Mononuclear cell (primary cell): ENCODE results near the gene ATP11A. TPM values are rescaled to one million over a fixed set of nuclear protein-coding genes. Genes with fewer than 3 reads are reported as not detected.

Source experiments
- H3K27me3 ChIP-seq: 2 replicates; pipeline ENCODE4 v1.6.0; 2011; ENCODE audit warnings: low read length, control low read depth; ENCODE audit not compliant: insufficient read depth
- H3K4me1 ChIP-seq: 2 replicates; pipeline ENCODE4 v1.5.1; 2011; ENCODE audit warnings: mild to moderate bottlenecking, low read length, control low read depth; ENCODE audit not compliant: insufficient read depth
- H3K4me3 ChIP-seq: 2 replicates; pipeline ENCODE4 v1.5.1; 2011; ENCODE audit warnings: mild to moderate bottlenecking, low read length, moderate library complexity
- H3K9me3 ChIP-seq: 2 replicates; pipeline ENCODE4 v1.5.1; 2011; ENCODE audit warnings: low read depth, mild to moderate bottlenecking, control low read depth, low read length
- total RNA-seq: library from RNA; depleted of rRNA; stranded (reverse); fragments of >200 nt; gene quantifications from one replicate; pipeline ENCODE4 v1.2.3, GENCODE V29; 2012

The ATP11A gene
- total RNA-seq, result 24.9 TPM

DNA sequence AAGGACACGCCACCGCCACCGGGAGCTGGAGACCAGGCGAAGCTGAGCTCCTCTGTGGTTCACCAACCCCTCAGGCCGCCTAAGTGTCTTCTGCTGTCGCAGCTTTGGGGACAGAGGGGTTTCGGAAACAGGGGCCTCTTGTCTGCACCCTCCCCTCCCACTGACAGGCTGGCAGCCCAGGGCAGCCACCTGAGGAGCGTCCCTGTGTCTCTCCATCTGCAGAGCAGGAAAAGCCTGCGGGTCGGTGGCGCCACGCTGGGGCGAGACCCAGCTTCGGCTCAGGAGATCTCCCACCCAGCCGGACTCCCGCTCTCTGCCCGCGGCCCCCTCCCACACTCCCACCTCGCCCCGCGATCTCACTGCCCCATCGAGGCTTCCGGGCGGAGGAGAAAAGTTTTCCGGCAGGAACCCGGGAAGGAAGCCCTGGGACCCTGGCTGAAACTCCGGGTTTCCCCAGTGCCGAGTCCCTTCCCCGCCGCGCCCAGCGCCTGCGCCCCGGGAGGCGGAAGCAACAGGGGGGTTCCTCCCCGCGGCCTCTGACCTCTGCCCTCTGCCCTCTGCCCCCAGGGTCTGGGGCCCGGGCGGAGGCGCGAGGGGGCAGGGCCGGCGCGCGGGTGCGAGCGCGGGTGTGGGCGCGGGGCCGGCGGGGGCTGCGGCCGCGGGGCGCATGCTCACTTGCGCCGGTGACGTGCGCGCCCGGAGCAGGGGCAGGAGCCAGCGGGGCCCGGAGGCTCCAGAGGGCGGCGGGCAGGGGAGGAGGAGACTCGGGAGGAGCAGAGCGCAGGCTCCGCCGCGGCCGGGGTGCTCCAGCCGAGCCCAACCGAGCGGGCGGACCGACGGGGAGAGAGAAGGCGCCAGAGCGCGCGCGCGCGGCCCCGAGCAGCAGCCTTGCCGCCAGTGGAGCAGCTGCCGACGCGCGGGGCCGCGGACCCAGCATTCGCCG is at the start of gene ATP11A:
ATP11A (plus strand) TSS at position 736 of the 943 bp plus-strand sequence. CDS start 379 bp downstream, outside the sequence.
- H3K4me1 ChIP-seq, result peaks cover 54% of the 10 kb centered on the region

DNA sequence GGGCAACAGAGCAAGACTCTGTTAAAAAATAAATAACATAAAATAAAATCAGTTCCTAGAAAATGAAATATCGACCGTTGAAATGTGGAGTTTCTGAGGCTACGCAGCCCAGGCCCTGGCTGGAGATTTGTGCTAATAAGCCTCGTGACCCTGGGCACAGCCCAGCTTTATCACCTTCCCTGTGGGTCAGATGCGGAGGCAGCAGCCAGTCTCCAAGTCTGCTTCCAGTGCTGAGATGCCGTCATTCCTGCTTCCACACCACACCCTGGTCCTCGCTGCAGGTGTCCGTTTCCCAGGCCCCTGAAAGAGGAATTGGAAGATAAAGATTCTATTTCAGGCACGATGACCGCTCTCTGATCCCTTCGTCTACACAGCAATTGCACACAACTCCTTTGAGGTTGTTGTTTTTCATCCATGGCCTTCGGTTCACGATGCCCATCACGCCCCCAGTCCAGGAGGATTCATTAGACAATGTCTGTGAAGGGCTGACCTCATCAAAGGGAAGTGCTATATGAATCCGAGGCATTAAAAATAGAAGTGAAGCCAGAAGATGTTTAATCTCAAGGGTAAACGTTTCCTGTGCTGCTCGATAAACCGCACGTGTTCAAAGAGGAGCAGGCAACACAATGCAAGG is 48.3 kb upstream of the ATP11A start:
- Histone ChIP-seq H3K4me3 (no peak overlapping the region), H3K4me1 (peaks cover 5% of the 10 kb centered on the region), H3K27me3 (peaks cover 13% of the 10 kb centered on the region), H3K9me3 (no peaks in the 10 kb centered on the region)

More for the DNA sequence above, at the start of gene ATP11A:
- H3K27me3 ChIP-seq, result no peaks in the 10 kb centered on the region
- H3K4me3 ChIP-seq, result peak within 1 kb of the TSS; percentile 78
- H3K9me3 ChIP-seq, result no peaks in the 10 kb centered on the region

GRCh38 chr13:112642090-112642460 is 47.8 kb upstream of the ATP11A start:
- Histone ChIP-seq H3K4me3 (no peak overlapping the region), H3K9me3 (no peaks in the 10 kb centered on the region), H3K4me1 (peaks cover 5% of the 10 kb centered on the region), H3K27me3 (peaks cover 13% of the 10 kb centered on the region)

GRCh38 chr13:112643759-112644459 is 45.9 kb upstream of the ATP11A start:
- Histone ChIP-seq H3K4me3 (no peak overlapping the region), H3K9me3 (no peaks in the 10 kb centered on the region), H3K4me1 (peaks cover 5% of the 10 kb centered on the region), H3K27me3 (peaks cover 13% of the 10 kb centered on the region)

DNA sequence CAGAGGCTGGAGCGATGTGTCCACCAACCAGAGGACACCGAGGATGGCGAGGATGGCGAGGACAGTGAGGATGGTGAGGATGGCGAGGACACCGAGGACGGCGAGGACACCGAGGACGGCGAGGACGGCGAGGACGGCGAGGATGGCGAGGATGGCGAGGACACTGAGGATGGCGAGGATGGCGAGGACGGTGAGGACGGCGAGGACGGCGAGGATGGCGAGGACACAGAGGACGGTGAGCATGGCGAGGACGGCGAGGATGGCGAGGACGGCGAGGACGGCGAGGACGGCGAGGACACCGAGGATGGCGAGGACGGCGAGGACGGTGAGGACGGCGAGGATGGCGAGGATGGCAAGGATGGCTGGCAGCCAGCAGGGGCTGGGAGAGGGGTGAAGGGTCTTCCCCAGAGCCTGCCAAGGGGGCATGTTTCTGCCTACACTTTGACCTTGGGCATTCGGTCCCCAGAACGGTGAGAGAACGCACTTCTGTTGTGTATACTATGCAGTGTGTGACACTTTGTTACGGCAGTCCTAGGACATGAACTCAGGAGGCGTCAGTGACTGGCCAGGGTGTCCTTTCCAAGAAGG is 44.4 kb upstream of the ATP11A start:
- H3K4me3 ChIP-seq, result no peak overlapping the region
- no peaks in the 10 kb centered on the region for H3K9me3 ChIP-seq
- peaks cover 2% of the 10 kb centered on the region for H3K27me3 ChIP-seq
- H3K4me1 ChIP-seq, result peaks cover 5% of the 10 kb centered on the region

DNA sequence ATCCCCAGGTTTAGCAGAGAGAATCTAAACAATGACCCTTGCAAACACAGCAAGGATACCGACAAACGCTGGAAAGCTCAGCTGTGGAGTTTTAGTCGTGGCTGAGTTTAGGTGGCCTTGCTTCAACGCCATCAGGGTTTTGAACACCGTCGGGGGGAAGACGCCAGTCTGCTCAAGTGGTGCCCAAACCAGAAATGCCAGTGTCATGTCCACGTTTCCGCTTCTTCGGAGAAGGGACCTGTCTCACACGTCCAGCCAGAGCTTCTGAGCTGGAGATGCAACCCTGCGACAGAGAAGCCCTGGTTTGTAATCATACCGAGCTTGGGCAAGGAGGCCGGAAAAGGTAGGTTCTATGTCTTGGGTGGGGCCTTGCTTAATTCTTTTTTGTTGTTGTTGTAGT is 42.6 kb upstream of the ATP11A start:
- Histone ChIP-seq H3K4me3 (no peak overlapping the region), H3K9me3 (no peaks in the 10 kb centered on the region), H3K4me1 (no peaks in the 10 kb centered on the region), H3K27me3 (no peaks in the 10 kb centered on the region)

DNA sequence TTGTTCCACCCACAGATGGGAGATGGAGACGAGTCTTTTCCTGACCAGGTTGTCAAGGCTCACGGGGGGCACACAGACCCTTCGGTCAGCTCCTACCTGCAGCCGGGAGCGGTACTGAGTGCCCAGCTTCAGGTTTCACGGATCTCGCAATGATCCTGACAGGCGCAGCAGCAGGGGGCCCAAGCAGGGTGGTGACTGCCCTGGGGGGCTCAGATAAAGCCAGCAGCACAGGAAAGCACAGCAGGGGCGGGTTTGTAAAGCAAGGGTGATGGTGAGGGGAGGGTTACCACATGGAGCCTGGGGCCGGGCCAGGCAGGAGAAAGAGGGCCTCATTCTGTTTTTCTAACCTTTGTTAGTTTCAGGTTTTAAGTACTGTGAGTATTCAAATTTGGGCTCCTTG is 41.7 kb upstream of the ATP11A start:
- H3K27me3 ChIP-seq, result no peaks in the 10 kb centered on the region
- no peaks in the 10 kb centered on the region for H3K4me1 ChIP-seq
- no peak overlapping the region for H3K4me3 ChIP-seq
- no peaks in the 10 kb centered on the region for H3K9me3 ChIP-seq

DNA sequence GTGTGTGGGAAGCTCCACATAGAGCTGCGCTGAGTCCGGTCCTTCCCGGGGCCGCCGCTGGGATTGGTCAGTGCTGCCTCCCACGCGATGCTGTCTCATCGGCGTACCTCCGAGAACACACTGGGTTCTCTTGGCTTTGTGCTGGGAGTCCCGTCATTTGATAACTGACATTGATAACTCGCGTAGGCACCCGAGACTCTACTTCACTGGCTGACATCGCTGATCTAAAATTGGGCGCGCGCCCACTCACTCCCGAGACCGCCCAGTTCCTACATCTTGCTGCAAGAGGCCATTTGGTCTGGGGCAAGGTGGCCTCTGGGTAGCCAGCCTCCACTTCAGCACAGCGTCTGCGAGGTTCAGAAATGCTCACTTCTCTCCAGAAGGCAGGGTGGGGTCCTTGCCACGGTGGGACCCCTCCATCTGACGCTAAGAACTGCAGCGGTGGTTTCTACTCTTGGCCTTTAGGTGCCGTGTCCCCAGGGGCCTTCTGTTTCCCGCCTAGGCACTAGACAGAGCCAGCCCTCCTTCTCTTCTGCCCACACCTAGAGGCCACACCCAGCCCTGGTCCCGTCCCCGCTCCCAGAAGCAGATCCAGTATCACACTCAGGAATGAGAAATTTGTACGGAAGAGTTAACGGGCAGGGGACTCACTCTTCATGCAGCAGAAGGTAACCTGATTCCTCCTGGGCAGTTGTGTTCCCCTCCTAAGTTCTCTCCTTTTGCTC is 40.7 kb upstream of the ATP11A start:
- Histone ChIP-seq H3K9me3 (no peaks in the 10 kb centered on the region), H3K4me3 (no peak overlapping the region), H3K27me3 (no peaks in the 10 kb centered on the region)

GRCh38 chr13:112651311-112651710 is 38.5 kb upstream of the ATP11A start:
- no peaks in the 10 kb centered on the region for H3K27me3 ChIP-seq
- H3K4me1 ChIP-seq, result no peaks in the 10 kb centered on the region
- no peaks in the 10 kb centered on the region for H3K9me3 ChIP-seq
- no peak overlapping the region for H3K4me3 ChIP-seq

More for the DNA sequence above, 40.7 kb upstream of the ATP11A start:
- no peaks in the 10 kb centered on the region for H3K4me1 ChIP-seq

DNA sequence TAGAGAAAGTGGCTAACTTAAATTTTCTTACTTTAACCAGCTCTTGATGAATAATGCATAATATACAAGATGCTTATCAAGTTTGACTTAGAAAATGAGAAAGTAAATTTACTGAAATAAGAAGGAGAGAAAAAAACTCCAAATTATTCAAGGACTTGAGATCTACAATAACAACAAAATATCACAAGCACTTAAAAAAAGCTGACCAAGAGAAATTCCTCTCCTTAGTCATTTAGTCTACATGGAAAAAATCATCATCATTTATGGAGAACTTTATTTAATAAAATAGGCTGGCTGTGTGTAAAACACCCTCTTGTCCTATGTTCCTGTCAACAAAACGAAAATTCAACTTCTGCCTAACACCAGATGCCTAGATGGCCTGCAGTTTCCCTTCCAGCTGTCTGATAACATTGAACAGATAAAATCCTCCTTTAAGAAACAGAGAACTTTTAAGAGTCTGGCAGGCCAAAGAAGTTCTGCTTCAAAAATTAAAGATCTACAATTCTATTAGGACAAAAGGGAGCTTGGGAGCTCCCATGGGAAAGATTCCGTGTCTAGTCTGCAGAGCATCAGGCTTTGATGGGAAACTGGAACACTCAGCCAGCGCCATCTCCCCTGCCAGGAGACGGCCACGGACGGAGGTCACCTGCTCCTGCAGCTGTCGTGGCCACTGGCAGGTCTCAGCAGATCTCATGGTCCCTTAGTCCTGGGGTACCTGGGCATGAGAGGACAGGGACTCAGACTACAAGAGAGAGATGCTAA is 37.9 kb upstream of the ATP11A start:
- H3K27me3 ChIP-seq, result no peaks in the 10 kb centered on the region
- no peaks in the 10 kb centered on the region for H3K4me1 ChIP-seq
- no peaks in the 10 kb centered on the region for H3K9me3 ChIP-seq
- H3K4me3 ChIP-seq, result no peak overlapping the region

DNA sequence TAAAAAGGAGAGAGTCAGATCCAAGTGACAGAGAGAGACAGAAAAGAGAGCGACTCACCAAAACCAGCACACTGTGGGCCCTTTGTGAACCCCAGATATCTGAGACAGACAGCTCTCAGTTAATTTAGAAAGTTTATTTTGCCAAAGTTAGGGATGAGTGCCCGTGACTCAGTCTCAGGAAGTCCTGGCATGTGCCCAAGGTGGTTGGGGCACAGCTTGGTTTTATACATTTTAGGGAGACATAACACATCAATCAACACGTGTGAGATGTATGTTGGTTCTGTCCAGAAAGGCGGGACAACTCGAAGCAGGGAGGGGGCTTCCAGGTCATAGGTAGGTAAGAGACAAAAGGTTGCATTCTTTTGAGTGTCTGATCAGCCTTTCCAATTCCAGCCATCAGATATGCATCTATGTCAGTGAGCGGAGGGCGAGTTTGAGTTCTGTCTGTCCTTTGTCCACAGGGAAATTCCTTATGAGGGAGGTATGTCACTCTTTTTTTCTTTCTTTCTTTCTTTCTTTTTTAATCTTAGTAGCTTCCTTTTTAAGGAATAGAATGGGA is 37.2 kb upstream of the ATP11A start:
- no peaks in the 10 kb centered on the region for H3K4me1 ChIP-seq
- no peaks in the 10 kb centered on the region for H3K27me3 ChIP-seq

GRCh38 chr13:112653071-112653470 is 36.8 kb upstream of the ATP11A start:
- H3K9me3 ChIP-seq, result no peaks in the 10 kb centered on the region
- H3K4me3 ChIP-seq, result no peak overlapping the region
- H3K27me3 ChIP-seq, result no peaks in the 10 kb centered on the region
- H3K4me1 ChIP-seq, result no peaks in the 10 kb centered on the region

More for the DNA sequence above, 37.2 kb upstream of the ATP11A start:
- no peak overlapping the region for H3K4me3 ChIP-seq
- no peaks in the 10 kb centered on the region for H3K9me3 ChIP-seq

- Histone ChIP-seq H3K4me3 (no peak overlapping the region), H3K27me3 (no peaks in the 10 kb centered on the region), H3K4me1 (no peaks in the 10 kb centered on the region), H3K9me3 (no peaks in the 10 kb centered on the region)
Measured at GRCh38 chr13:112655913-112656312, 33.9 kb upstream of the ATP11A start.
